SK-N-SH treated with all-trans-retinoic acid at 6 μM for 48 hours (cell line): ENCODE data around the gene RFX8.

Experiments
- ATAC-seq: fragments of 200-7000 bp; cut with Tn5 transposase; 3 replicates; pipeline ENCODE4 v1.9.1; 2020; ENCODE audit warnings: mild to moderate bottlenecking, moderate library complexity
- ARNTL ChIP-seq: fragments of 450-650 bp; formaldehyde crosslinking; IDR thresholded peaks from 2 replicates; pipeline ENCODE4 v1.5.0; 2020; ENCODE audit warnings: low read depth, mild to moderate bottlenecking, moderate library complexity, borderline replicate concordance
- BACH2 ChIP-seq: fragments of 250-450 bp; sonication (Bioruptor Pico); IDR thresholded peaks from 2 replicates; pipeline ENCODE4 v1.9.0; 2021; ENCODE audit warnings: mild to moderate bottlenecking, borderline replicate concordance
- CSDC2 ChIP-seq: fragments of 250-450 bp; sonication (Bioruptor Pico); IDR thresholded peaks from 2 replicates; pipeline ENCODE4 v1.5.0; 2020; ENCODE audit warnings: mild to moderate bottlenecking, moderate library complexity
- GLIS3 ChIP-seq: fragments of 250-450 bp; sonication (Bioruptor Pico); IDR thresholded peaks from 2 replicates; pipeline ENCODE4 v1.5.0; 2020; ENCODE audit warnings: mild to moderate bottlenecking, moderate library complexity
- ISL1 ChIP-seq: fragments of 250-450 bp; sonication (Bioruptor Pico); IDR thresholded peaks from 2 replicates; pipeline ENCODE4 v2.1.2; 2022; ENCODE audit warnings: mild to moderate bottlenecking, moderate library complexity
- OSR1 ChIP-seq: fragments of 250-450 bp; sonication (Bioruptor Pico); IDR thresholded peaks from 2 replicates; pipeline ENCODE4 v1.8.0; 2022; ENCODE audit warnings: moderate library complexity, mild to moderate bottlenecking, inconsistent platforms
- PPARA ChIP-seq: fragments of 250-450 bp; sonication (Bioruptor Pico); IDR thresholded peaks from 2 replicates; pipeline ENCODE4 v1.5.0; 2020; ENCODE audit warnings: mild to moderate bottlenecking, borderline replicate concordance
- RARB ChIP-seq: fragments of 250-450 bp; sonication (Bioruptor Pico); IDR thresholded peaks from 2 replicates; pipeline ENCODE4 v1.8.0; 2021; ENCODE audit warnings: mild to moderate bottlenecking, moderate library complexity
- SNAI2 ChIP-seq: fragments of 250-450 bp; sonication (Bioruptor Pico); IDR thresholded peaks from 2 replicates; pipeline ENCODE4 v1.5.0; 2020; ENCODE audit warnings: mild to moderate bottlenecking, moderate library complexity
- TCF4 ChIP-seq: fragments of 250-450 bp; sonication (Bioruptor Pico); IDR thresholded peaks from 2 replicates; pipeline ENCODE4 v1.8.0; 2021; ENCODE audit warnings: mild to moderate bottlenecking, moderate library complexity, borderline replicate concordance
- ZFP30 ChIP-seq: fragments of 450-650 bp; formaldehyde crosslinking; IDR thresholded peaks from 2 replicates; pipeline ENCODE4 v1.5.0; 2022; ENCODE audit warnings: mild to moderate bottlenecking, moderate library complexity
- ZNF565 ChIP-seq: fragments of 450-650 bp; formaldehyde crosslinking; conservative IDR thresholded peaks from 2 replicates; pipeline ENCODE4 v1.5.0; 2020; ENCODE audit warnings: low read depth, mild to moderate bottlenecking, moderate library complexity
- ZNF70 ChIP-seq: fragments of 450-650 bp; formaldehyde crosslinking; IDR thresholded peaks from 2 replicates; pipeline ENCODE4 v1.5.0; 2020; ENCODE audit warnings: mild to moderate bottlenecking, moderate library complexity
- ZNF8 ChIP-seq: fragments of 450-650 bp; formaldehyde crosslinking; IDR thresholded peaks from 2 replicates; pipeline ENCODE4 v1.5.0; 2020; ENCODE audit warnings: mild to moderate bottlenecking, moderate library complexity
- TF ChIP-seq, protein P1 (sequence below): fragments of 250-450 bp; sonication (Bioruptor Pico); IDR thresholded peaks from 2 replicates; pipeline ENCODE4 v1.8.0; 2021; ENCODE audit warnings: low read depth, mild to moderate bottlenecking, moderate library complexity, borderline replicate concordance
- TF ChIP-seq, protein P2 (sequence below): fragments of 250-450 bp; sonication (Bioruptor Pico); IDR thresholded peaks from 2 replicates; pipeline ENCODE4 v1.5.1; 2021; ENCODE audit warnings: mild to moderate bottlenecking, moderate library complexity
- TF ChIP-seq, protein P3 (sequence below): fragments of 250-450 bp; sonication (Bioruptor Pico); IDR thresholded peaks from 2 replicates; pipeline ENCODE4 v1.5.1; 2020; ENCODE audit warnings: low read depth, mild to moderate bottlenecking, moderate library complexity
- TF ChIP-seq, protein P4 (sequence below): fragments of 250-450 bp; sonication (Bioruptor Pico); IDR thresholded peaks from 2 replicates; pipeline ENCODE4 v1.8.0; 2020; ENCODE audit warnings: mild to moderate bottlenecking, moderate library complexity, borderline replicate concordance

The RFX8 gene

DNA sequence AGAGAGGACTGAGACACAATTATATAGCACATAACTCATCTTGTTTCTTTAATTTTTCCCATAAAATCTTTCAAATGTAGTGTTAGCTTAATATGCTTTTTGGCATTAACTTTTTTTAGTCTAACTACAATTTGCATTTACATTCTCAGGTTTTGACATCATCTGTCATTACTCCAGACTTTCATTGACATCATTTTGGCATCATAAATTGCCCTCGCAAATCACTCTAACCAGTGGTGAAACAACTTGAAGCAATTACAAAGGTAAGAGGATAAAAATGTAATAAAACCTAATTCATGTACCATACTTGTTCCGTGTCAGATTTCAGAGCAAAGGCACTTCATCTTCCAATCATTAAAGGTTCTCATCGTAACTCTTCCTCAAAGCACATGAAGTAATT is 41.4 kb downstream of the RFX8 start (continued):
- TF ChIP-seq, protein P1, sequence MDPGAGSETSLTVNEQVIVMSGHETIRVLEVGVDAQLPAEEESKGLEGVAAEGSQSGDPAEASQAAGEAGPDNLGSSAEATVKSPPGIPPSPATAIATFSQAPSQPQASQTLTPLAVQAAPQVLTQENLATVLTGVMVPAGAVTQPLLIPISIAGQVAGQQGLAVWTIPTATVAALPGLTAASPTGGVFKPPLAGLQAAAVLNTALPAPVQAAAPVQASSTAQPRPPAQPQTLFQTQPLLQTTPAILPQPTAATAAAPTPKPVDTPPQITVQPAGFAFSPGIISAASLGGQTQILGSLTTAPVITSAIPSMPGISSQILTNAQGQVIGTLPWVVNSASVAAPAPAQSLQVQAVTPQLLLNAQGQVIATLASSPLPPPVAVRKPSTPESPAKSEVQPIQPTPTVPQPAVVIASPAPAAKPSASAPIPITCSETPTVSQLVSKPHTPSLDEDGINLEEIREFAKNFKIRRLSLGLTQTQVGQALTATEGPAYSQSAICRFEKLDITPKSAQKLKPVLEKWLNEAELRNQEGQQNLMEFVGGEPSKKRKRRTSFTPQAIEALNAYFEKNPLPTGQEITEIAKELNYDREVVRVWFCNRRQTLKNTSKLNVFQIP (CRISPR knock-in tag), result no peak
- TF ChIP-seq GLIS3, result no peak
- no peak for TF ChIP-seq TCF4
- TF ChIP-seq OSR1 (CRISPR knock-in tag), result no peak
- no peak for TF ChIP-seq CSDC2 (CRISPR knock-in tag)

DNA sequence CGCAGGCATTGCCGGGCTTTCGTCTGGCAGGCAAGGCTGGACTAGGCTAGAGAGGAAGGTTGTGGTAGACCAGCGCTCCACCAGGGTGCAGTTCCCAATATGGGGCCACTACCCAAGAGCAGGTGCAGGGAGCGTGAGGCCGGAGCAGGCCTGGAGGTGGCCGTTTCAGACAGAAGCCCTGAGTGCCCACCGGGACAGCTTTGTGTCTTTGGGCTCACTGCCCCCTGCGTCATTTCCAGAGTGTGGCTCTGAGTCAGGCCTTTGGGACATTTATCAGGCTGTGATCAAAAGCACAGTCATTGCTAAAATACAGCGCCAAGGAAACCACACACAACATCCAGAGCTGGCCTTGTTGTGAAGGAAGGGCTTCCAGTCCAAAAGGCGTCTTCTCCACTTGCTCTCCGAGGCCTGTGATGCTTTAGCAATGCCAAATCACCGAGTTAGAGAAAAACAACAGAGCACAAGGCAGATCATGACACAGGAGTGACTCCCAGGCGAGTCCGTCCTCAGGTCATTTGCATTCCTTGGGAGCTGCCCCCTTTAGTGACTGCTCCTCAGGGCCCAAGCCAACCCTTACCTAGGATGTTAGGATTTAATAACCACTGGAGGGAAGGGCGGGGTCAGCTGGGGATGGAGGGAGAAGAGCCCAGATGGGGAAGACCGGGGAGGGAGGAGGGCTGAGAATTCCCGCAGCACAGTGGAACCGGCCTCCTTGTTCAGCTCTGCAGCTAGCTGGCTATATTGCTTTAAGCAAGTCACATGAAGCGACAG is 42.3 kb downstream of the RFX8 start:
- TF ChIP-seq SNAI2 (CRISPR knock-in tag), result no peak
- TF ChIP-seq, protein P2, sequence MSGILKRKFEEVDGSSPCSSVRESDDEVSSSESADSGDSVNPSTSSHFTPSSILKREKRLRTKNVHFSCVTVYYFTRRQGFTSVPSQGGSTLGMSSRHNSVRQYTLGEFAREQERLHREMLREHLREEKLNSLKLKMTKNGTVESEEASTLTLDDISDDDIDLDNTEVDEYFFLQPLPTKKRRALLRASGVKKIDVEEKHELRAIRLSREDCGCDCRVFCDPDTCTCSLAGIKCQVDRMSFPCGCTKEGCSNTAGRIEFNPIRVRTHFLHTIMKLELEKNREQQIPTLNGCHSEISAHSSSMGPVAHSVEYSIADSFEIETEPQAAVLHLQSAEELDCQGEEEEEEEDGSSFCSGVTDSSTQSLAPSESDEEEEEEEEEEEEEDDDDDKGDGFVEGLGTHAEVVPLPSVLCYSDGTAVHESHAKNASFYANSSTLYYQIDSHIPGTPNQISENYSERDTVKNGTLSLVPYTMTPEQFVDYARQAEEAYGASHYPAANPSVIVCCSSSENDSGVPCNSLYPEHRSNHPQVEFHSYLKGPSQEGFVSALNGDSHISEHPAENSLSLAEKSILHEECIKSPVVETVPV (CRISPR knock-in tag), result no peak
- no peak for TF ChIP-seq ISL1 (CRISPR knock-in tag)
- no peak for TF ChIP-seq ARNTL (CRISPR knock-in tag)
- TF ChIP-seq PPARA, result no peak
- no peak for TF ChIP-seq ZNF565 (CRISPR knock-in tag)
- TF ChIP-seq OSR1 (CRISPR knock-in tag), result no peak
- TF ChIP-seq GLIS3, result no peak
- no peak for TF ChIP-seq ZNF70
- TF ChIP-seq ZNF8 (CRISPR knock-in tag), result no peak
- TF ChIP-seq, protein P3, sequence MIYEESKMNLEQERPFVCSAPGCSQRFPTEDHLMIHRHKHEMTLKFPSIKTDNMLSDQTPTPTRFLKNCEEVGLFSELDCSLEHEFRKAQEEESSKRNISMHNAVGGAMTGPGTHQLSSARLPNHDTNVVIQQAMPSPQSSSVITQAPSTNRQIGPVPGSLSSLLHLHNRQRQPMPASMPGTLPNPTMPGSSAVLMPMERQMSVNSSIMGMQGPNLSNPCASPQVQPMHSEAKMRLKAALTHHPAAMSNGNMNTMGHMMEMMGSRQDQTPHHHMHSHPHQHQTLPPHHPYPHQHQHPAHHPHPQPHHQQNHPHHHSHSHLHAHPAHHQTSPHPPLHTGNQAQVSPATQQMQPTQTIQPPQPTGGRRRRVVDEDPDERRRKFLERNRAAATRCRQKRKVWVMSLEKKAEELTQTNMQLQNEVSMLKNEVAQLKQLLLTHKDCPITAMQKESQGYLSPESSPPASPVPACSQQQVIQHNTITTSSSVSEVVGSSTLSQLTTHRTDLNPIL (CRISPR knock-in tag), result no peak
- no peak for TF ChIP-seq CSDC2 (CRISPR knock-in tag)
- no peak for TF ChIP-seq TCF4
- TF ChIP-seq, protein P1 (CRISPR knock-in tag), result no peak
- TF ChIP-seq BACH2, result no peak
- no peak; the same call in 2 of the 3 replicates for ATAC-seq

DNA sequence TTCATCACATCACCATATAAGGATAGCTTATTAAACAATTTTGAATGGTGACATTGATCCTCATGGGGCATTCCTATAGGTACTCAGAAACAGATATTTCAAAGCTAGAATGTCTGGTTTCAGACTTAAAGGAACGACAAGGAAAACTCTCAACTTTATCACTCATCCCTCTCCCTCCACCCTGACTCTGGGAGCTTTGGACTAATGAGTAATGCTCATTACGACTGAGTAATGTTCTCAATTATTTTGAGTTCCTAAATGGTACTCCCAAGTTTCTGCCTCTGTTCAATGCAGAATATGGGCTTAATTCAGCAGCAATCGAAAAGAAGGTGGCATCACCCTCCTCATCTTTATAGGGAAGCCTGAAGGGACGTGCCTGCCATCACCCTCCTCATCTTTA is 43.4 kb downstream of the RFX8 start:
- TF ChIP-seq ZNF565 (CRISPR knock-in tag), result no peak
- TF ChIP-seq, protein P3 (CRISPR knock-in tag), result no peak
- no peak for TF ChIP-seq CSDC2 (CRISPR knock-in tag)
- no peak for TF ChIP-seq ZFP30 (CRISPR knock-in tag)
- no peak for TF ChIP-seq TCF4
- TF ChIP-seq, protein P1 (CRISPR knock-in tag), result no peak
- TF ChIP-seq ZNF8 (CRISPR knock-in tag), result no peak
- no peak for TF ChIP-seq RARB
- TF ChIP-seq OSR1 (CRISPR knock-in tag), result no peak
- TF ChIP-seq ARNTL (CRISPR knock-in tag), result no peak
- no peak for TF ChIP-seq ISL1 (CRISPR knock-in tag)
- TF ChIP-seq ZNF70, result no peak
- TF ChIP-seq, protein P4, sequence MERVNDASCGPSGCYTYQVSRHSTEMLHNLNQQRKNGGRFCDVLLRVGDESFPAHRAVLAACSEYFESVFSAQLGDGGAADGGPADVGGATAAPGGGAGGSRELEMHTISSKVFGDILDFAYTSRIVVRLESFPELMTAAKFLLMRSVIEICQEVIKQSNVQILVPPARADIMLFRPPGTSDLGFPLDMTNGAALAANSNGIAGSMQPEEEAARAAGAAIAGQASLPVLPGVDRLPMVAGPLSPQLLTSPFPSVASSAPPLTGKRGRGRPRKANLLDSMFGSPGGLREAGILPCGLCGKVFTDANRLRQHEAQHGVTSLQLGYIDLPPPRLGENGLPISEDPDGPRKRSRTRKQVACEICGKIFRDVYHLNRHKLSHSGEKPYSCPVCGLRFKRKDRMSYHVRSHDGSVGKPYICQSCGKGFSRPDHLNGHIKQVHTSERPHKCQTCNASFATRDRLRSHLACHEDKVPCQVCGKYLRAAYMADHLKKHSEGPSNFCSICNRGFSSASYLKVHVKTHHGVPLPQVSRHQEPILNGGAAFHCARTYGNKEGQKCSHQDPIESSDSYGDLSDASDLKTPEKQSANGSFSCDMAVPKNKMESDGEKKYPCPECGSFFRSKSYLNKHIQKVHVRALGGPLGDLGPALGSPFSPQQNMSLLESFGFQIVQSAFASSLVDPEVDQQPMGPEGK, result no peak
- TF ChIP-seq, all 23 proteins: peak for 0
- ATAC-seq, result no peak
